ENCODE results near the gene ARL8B. TPM values are rescaled to one million over a fixed set of nuclear protein-coding genes. Genes with fewer than 3 reads are reported as not detected.

Gene ARL8B
- total RNA-seq, 1 experiment from 2014 or later, result 29.0 TPM

DNA sequence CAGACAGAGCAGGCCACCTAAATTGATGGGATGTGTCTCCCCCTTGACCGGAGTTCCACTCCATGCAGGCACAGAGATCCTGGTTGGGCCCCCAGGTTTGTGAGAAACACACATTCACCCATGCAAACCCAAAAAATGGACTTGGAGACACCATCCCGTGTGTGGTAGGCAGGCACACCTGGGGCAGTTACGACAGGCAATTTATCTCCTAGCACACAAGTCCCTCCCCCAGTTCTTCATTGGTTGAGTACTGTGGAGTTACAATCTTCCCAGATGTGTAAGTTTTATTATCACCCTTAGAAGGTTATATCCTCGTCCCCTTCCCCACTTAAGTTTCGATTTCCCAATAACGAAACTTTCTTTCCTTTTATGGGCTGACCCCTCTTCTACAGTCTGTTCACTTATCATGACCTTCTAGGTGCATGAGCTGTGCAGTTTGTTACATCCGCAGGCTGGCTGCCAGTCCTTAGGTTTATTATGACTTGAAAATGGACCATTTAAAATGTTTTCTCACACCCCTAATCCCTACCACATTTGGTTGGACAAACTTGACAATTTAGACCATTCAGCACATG, 27.3 kb downstream of the ARL8B start:
- H4K5ac ChIP-seq (ENCODE audit: insufficient read length, low read depth, low read length), result no peak overlapping the region
- no peaks in the 10 kb centered on the region for H3K27me3 Mint-ChIP-seq (ENCODE audit: low read depth)
- H3T11ph ChIP-seq (ENCODE audit: low read length), result no peak overlapping the region
- no peaks in the 10 kb centered on the region for H4K20me1 ChIP-seq (ENCODE audit: control insufficient read depth, insufficient read depth, insufficient read length)
- peak overlapping the region in 1 of 3 experiments; percentile 63; a peak in 2 of 7 replicates for H3K27ac Mint-ChIP-seq
- no peak overlapping the region for H2BK120ac ChIP-seq (ENCODE audit: low read depth, low read length, poor library complexity, severe bottlenecking)
- H3K27ac ChIP-seq (ENCODE audit: insufficient read length, low read depth, low read length), result no peak overlapping the region
- H2AFZ ChIP-seq (ENCODE audit: low read length), result no peak overlapping the region
- DNase-seq, result no peak
- H3K27me3 ChIP-seq (ENCODE audit: insufficient read depth, low read length), result no peaks in the 10 kb centered on the region
- H2AK5ac ChIP-seq (ENCODE audit: insufficient read length, low read length), result no peak overlapping the region
- peaks cover 7% of the 10 kb centered on the region for H3K79me1 ChIP-seq (ENCODE audit: insufficient read depth, low read depth, low read length, poor library complexity, severe bottlenecking)
- H3K23me2 ChIP-seq (ENCODE audit: insufficient read length, low read depth, low read length, poor library complexity, severe bottlenecking), result no peaks in the 10 kb centered on the region
- no peak overlapping the region for H3K9ac ChIP-seq (ENCODE audit: extremely low read depth, insufficient read length, low read length)
- no peak overlapping the region for H4K8ac ChIP-seq (replicated peaks; ENCODE audit: insufficient read length, low read depth, low read length)
- H3K56ac ChIP-seq (ENCODE audit: insufficient read length, low read depth, low read length), result no peak overlapping the region
- WGBS (ENCODE audit: extremely low coverage, insufficient read length, low lambda C conversion rate), result no CpG with 5 or more reads among the region's 7 CpGs
- H2BK5ac ChIP-seq (ENCODE audit: insufficient read length, low read length), result no peak overlapping the region
- no peak overlapping the region for H2BK15ac ChIP-seq (ENCODE audit: low read depth, low read length)
- no peak overlapping the region for H4K91ac ChIP-seq (ENCODE audit: insufficient read length, low read depth, low read length)
- H3K4me2 ChIP-seq (ENCODE audit: insufficient read depth, insufficient read length, low read length), result no peak overlapping the region
- no peak overlapping the region for H3K23ac ChIP-seq (ENCODE audit: insufficient read length, low read depth, low read length)
- no peaks in the 10 kb centered on the region for H3K9me3 ChIP-seq (ENCODE audit: control insufficient read depth, low read depth, low read length)
- H2BK20ac ChIP-seq (ENCODE audit: low read depth, low read length, poor library complexity, severe bottlenecking), result no peak overlapping the region
- no peak overlapping the region for H3K18ac ChIP-seq (ENCODE audit: insufficient read length, low read depth, low read length)
- no peak overlapping the region for H2BK12ac ChIP-seq (ENCODE audit: insufficient read length, low read depth, low read length)
- H3K36me3 Mint-ChIP-seq (ENCODE audit: insufficient read depth in 1 of 3, low read depth in 3 of 3), result peaks cover 24 to 34% (median 31%) of the 10 kb centered on the region in 3 experiments
- H3K9me3 Mint-ChIP-seq, result peaks cover 21 to 28% of the 10 kb centered on the region in 2 experiments
- peaks cover 18% of the 10 kb centered on the region; the same call in 1 of the 2 replicates for H3K79me2 ChIP-seq (ENCODE audit: insufficient read depth, low read length)
- TF ChIP-seq, protein P1, sequence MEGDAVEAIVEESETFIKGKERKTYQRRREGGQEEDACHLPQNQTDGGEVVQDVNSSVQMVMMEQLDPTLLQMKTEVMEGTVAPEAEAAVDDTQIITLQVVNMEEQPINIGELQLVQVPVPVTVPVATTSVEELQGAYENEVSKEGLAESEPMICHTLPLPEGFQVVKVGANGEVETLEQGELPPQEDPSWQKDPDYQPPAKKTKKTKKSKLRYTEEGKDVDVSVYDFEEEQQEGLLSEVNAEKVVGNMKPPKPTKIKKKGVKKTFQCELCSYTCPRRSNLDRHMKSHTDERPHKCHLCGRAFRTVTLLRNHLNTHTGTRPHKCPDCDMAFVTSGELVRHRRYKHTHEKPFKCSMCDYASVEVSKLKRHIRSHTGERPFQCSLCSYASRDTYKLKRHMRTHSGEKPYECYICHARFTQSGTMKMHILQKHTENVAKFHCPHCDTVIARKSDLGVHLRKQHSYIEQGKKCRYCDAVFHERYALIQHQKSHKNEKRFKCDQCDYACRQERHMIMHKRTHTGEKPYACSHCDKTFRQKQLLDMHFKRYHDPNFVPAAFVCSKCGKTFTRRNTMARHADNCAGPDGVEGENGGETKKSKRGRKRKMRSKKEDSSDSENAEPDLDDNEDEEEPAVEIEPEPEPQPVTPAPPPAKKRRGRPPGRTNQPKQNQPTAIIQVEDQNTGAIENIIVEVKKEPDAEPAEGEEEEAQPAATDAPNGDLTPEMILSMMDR (conservative IDR thresholded peaks at IDR 0.05), result no peak
- H3K4me3 Mint-ChIP-seq, result no peak overlapping the region
- H3K4me1 Mint-ChIP-seq, result peaks cover 5 to 18% of the 10 kb centered on the region in 2 experiments
- H3K14ac ChIP-seq (ENCODE audit: insufficient read depth, low read length), result no peak overlapping the region
- no peak overlapping the region for H3K4ac ChIP-seq (ENCODE audit: low read depth, low read length)
- peaks cover 3% of the 10 kb centered on the region; the same call in 1 of the 2 replicates for H3K4me1 ChIP-seq (ENCODE audit: insufficient read depth, low read length)
